Placental epithelial cell (primary cell): ENCODE data around the gene C16orf87. TPM values are rescaled to one million over a fixed set of nuclear protein-coding genes. Genes with fewer than 3 reads are reported as not detected.

ENCODE experiments used
- small RNA-seq: library from RNA; depleted of rRNA; stranded (forward); fragments of <200 nt; gene quantifications from one replicate; pipeline ENCODE3, GENCODE V24; 2012
- total RNA-seq: library from RNA; depleted of rRNA; stranded (reverse); fragments of >200 nt; gene quantifications from 2 replicates; pipeline ENCODE4 v1.2.3, GENCODE V29; 2012

C16orf87 gene, protein sequence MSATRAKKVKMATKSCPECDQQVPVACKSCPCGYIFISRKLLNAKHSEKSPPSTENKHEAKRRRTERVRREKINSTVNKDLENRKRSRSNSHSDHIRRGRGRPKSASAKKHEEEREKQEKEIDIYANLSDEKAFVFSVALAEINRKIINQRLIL
- 3.5 and 5.1 TPM in 2 replicates for total RNA-seq

DNA sequence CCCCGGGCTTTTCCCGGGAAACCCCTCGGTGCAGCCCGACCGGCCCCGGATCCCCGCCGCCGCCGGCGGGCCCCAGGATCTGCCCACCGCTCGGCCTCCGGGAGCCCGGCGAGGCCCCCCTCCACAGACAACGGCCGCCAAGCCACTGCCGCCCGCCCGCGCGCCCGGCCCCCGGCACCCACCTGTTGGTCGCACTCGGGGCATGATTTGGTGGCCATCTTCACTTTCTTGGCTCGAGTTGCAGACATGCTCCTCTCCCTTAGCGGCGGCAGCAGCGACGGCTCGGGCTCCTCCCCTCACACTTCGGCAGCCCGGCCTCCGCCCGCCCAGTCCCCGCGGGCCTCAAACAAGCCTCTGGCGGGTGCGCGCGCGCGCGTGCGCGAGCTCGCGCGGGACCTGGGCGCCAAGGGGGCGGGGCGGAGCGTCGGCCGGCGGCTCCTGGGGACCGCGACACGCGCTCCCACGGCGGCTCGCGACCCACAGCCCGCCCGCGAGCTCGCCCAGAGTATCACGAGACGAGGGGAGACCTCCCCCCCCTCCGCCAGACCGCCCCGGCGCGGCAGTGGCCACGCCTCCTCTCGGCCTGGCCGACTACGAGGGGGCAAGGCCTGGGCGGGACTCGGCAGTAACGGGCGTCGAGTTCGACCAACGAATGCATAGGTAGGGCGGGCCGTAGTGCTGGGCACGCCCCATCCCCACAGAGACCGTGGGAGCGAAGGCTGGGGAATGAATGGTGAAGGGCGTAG lies at the start of gene C16orf87:
C16orf87 (minus strand) TSS at position 279 of the 746 bp plus-strand sequence; CDS start at position 248, 31 bp downstream.

DNA sequence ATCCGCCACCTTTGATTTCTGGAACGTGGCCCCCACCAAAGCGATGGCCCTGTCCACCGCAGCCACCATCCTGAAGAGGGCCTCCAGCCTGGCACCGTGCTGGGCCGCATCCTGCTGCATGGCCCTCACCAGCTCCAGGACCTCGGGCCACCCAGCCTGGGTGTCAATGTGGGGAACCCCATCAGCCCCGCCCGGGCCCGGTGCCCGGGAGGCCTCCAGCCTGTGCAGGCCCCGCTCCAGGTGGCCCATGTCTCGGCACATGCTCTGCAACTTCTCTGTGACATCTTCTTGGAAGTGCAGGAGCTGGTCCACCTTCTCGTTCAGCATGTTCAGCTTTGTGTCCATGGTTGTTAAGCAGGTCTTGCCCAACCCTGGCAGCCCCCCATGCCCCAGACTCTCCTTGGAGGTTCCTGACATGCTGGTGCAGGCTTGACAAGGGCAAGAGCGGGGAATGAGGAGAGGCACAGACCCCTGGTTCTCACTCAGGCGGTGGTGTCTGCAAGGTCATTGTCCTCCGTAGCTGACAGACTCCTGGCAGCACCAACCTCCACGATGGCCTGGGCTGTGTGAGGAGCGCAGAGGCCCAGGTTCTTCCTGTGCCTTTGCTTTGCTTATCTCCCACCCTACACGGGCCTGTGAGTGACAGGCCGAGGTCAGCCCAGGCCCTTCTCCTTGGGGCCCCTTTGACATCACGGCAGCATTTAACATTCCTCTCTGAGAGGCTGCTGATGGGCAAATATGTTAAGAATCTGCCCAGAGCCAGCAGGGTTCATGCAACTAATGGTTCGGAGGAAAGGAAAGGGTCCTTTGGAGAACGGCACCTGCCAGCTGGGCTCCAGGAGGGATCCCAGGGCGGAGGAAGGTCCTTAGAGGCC lies 83.0 kb downstream of the C16orf87 start, which contains the start of gene MYLK3:
MYLK3 (minus strand) TSS at position 568 of the 875 bp plus-strand sequence; CDS start at position 417, 151 bp downstream.

Small RNAs within 50 kb of the gene (small RNA-seq; reads per million reads assigned to genes)
- gene AC007225.2: not detected

Other genes with a start within 250 kb of the C16orf87 start
- 4.3 and 5.3 TPM in 2 replicates for gene SHCBP1, start 209.8 kb downstream of the C16orf87 start, total RNA-seq
- 84.8 and 168 TPM in 2 replicates for gene VPS35, start 142.0 kb downstream of the C16orf87 start, total RNA-seq
- gene ORC6, start 141.5 kb downstream of the C16orf87 start, total RNA-seq: 2.7 and 5.1 TPM in 2 replicates
- 0.11 TPM in 1 of 2 replicates, not detected in the other for gene MYLK3, start 82.8 kb downstream of the C16orf87 start, total RNA-seq
- 6.7 and 15.6 TPM in 2 replicates for gene GPT2, start 53.2 kb upstream of the C16orf87 start, total RNA-seq
- gene DNAJA2, start 142.5 kb upstream of the C16orf87 start, total RNA-seq: 47.1 and 52.1 TPM in 2 replicates